ENCODE data around the gene PTPRG. TPM values are rescaled to one million over a fixed set of nuclear protein-coding genes. Genes with fewer than 3 reads are reported as not detected.

Gene PTPRG
- total RNA-seq, 1 experiment from 2014 or later: 32.1 TPM

DNA sequence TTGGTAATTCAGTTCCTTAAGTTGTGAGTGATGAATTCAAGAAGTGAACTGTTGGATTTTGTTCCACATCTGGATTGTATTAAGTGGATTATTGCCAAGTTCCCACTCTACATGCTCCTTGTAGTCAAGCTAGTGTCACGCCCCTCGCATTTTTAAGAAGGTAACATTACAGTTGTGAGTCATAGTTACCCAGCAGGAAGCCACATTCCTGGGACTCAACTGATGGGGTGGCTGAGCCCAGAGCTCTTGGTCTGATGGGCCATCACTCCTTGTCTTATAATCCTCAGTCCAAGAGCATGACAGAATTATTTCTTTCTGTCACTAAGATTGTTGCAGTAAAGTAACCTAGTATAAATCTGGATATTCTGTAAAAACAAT lies 102.7 kb downstream of the PTPRG start:
- no peaks in the 10 kb centered on the region for H3K36me3 ChIP-seq (ENCODE audit: control insufficient read depth in 1 of 2, insufficient read depth in 2 of 2, low read length in 2 of 2)
- no peak overlapping the region for H2AFZ ChIP-seq (ENCODE audit: low read depth, low read length, poor library complexity, severe bottlenecking)
- ATAC-seq (peak; percentile 97), DNase-seq (ENCODE audit: low read depth, low spot score) (peak; percentile 76)
- peaks cover 17% of the 10 kb centered on the region for H3K79me2 ChIP-seq (ENCODE audit: insufficient read depth, low read length)
- peak overlapping the region in 1 of 2 experiments; percentile 35; a peak in 2 of 4 replicates for H3K4me3 ChIP-seq (replicated peaks in 1 of 2; ENCODE audit: low read depth in 1 of 2, low read length in 2 of 2)
- intact Hi-C loops (cut with micrococcal nuclease): loop anchor here (10.0 kb wide), 1 partner anchor 521 kb away; no protein-coding TSS in a partner anchor
- peaks cover 21 to 25% of the 10 kb centered on the region in 2 experiments for H3K4me1 ChIP-seq (ENCODE audit: control insufficient read depth in 1 of 2, insufficient read depth in 2 of 2, low read length in 2 of 2)
- no TSS peak for BruUV-seq (replicated peaks)
- peak overlapping the region; percentile 38; the same call in 1 of the 2 replicates for H3K27ac ChIP-seq (ENCODE audit: low read depth, low read length)
- no peaks in the 10 kb centered on the region for H3K9me3 ChIP-seq (ENCODE audit: control insufficient read depth in 1 of 2, insufficient read depth in 1 of 2, low read depth in 1 of 2, low read length in 2 of 2)
- no peaks in the 10 kb centered on the region for H3K27me3 ChIP-seq (ENCODE audit: insufficient read depth, low read length)
- H3K9me2 ChIP-seq (ENCODE audit: insufficient read depth): no peaks in the 10 kb centered on the region
- peak overlapping the region; percentile 26; the same call in 1 of the 2 replicates for H3K9ac ChIP-seq (ENCODE audit: low read length)
- CTCF ChIA-PET: no interaction called here
- RAD21 ChIA-PET (ENCODE audit: low non-redundant PET in 1 of 2, low total read pairs in 2 of 2, uncharacterized antibody in 2 of 2, unreplicated experiment in 2 of 2): no interaction called here
- TF ChIP-seq POLR2AphosphoS5 (IDR thresholded peaks at IDR 0.05; ENCODE audit: low read depth, low read length) (peak; percentile 38; the same call in 1 of the 2 replicates), EZH2 (IDR thresholded peaks at IDR 0.05) (no peak), YY1 (IDR thresholded peaks at IDR 0.05; ENCODE audit: extremely low read depth, insufficient replicate concordance, low read depth, low read length) (peak; percentile 15), SRF (IDR thresholded peaks at IDR 0.05; ENCODE audit: low read depth) (0 out of 2 replicates have a peak, but pooled peaks have one; percentile 37), SIN3A (IDR thresholded peaks at IDR 0.05; ENCODE audit: low read depth) (peak; percentile 49; the same call in 1 of the 2 replicates), SP1 (IDR thresholded peaks at IDR 0.05; ENCODE audit: low read depth) (peak; percentile 76), EZH2phosphoT487 (IDR thresholded peaks at IDR 0.05; ENCODE audit: borderline replicate concordance) (no peak), JUND (IDR thresholded peaks at IDR 0.05) (peak; percentile 90), CBX3 (IDR thresholded peaks at IDR 0.05; ENCODE audit: low read depth) (peak; percentile 88), POLR2A (IDR thresholded peaks at IDR 0.05; ENCODE audit: borderline replicate concordance, extremely low read depth, insufficient read depth, insufficient read length) (no peak), FOSL1 (IDR thresholded peaks at IDR 0.05; ENCODE audit: low read depth) (peak; percentile 93), CEBPB (IDR thresholded peaks at IDR 0.05; ENCODE audit: low read depth) (peak; percentile 55; the same call in 1 of the 2 replicates), RAD21 (IDR thresholded peaks at IDR 0.05; ENCODE audit: low read depth) (0 out of 2 replicates have a peak, but pooled peaks have one; percentile 5), TCF7L2 (IDR thresholded peaks at IDR 0.05; ENCODE audit: borderline replicate concordance, extremely low read depth, insufficient read depth, insufficient read length) (peak; percentile 35)
- TF ChIP-seq, protein P1, sequence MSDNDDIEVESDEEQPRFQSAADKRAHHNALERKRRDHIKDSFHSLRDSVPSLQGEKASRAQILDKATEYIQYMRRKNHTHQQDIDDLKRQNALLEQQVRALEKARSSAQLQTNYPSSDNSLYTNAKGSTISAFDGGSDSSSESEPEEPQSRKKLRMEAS (IDR thresholded peaks at IDR 0.05): peak; percentile 53; the same call in 1 of the 2 replicates
- TF ChIP-seq, protein P2, sequence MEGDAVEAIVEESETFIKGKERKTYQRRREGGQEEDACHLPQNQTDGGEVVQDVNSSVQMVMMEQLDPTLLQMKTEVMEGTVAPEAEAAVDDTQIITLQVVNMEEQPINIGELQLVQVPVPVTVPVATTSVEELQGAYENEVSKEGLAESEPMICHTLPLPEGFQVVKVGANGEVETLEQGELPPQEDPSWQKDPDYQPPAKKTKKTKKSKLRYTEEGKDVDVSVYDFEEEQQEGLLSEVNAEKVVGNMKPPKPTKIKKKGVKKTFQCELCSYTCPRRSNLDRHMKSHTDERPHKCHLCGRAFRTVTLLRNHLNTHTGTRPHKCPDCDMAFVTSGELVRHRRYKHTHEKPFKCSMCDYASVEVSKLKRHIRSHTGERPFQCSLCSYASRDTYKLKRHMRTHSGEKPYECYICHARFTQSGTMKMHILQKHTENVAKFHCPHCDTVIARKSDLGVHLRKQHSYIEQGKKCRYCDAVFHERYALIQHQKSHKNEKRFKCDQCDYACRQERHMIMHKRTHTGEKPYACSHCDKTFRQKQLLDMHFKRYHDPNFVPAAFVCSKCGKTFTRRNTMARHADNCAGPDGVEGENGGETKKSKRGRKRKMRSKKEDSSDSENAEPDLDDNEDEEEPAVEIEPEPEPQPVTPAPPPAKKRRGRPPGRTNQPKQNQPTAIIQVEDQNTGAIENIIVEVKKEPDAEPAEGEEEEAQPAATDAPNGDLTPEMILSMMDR (IDR thresholded peaks at IDR 0.05 in 2 of 3, conservative IDR thresholded peaks at IDR 0.05 in 1 of 3; ENCODE audit: borderline replicate concordance in 1 of 3, insufficient read depth in 1 of 3, low read depth in 2 of 3, low read length in 2 of 3): no peak
- no peaks in the 10 kb centered on the region; the same call in 1 of the 2 replicates for H4K20me1 ChIP-seq (ENCODE audit: insufficient read depth)
- POLR2A ChIA-PET: interaction anchor here (0.7 kb wide), 1 partner anchor 13 kb away, joined by 3 read pairs; no protein-coding TSS in a partner anchor
- peak overlapping the region; percentile 72 for H3K4me2 ChIP-seq (ENCODE audit: low read length)
